T1000 (cell line): ENCODE data around the gene ARPC3.
"Not testable (repeated sequence)": the region's sequence is repeated elsewhere in the genome, so short reads cannot be mapped to it uniquely, and the experiment has no call there.

ENCODE experiments used
- DNase-seq: peaks from one replicate; lab custom pipeline; 2025; ENCODE audit warnings: mixed read lengths; lab: John Stamatoyannopoulos, UW

Gene ARPC3

GRCh38 chr12:110449799-110450497 lies at the start of gene ARPC3:
Gene ARPC3, minus strand, starts transcription at chr12:110450337. Its CDS starts 77 bp downstream, at chr12:110450260.
- DNase-seq: peak; percentile 71

GRCh38 chr12:110498984-110499706 lies 49.0 kb upstream of the ARPC3 start:
- DNase-seq: no peak

DNA sequence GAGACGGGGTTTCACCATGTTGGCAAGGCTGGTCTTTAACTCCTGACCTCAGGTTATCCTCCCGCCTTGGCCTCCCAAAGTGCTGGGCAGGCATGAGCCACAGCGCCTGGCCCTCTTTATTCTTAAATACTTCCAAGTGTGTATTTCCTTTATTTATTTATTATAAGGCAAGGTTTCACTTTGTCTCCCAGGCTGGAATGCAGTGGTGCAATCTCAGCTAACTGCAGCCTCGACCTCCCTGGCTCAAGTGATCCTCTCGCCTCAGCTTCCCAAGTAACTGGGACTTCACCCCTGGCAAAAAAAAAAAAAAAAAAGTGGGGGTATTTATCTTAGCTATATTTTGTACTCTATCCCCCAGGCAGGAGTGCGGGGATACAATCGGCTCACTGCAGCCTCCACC lies 25.3 kb upstream of the ARPC3 start:
- DNase-seq: no peak

DNA sequence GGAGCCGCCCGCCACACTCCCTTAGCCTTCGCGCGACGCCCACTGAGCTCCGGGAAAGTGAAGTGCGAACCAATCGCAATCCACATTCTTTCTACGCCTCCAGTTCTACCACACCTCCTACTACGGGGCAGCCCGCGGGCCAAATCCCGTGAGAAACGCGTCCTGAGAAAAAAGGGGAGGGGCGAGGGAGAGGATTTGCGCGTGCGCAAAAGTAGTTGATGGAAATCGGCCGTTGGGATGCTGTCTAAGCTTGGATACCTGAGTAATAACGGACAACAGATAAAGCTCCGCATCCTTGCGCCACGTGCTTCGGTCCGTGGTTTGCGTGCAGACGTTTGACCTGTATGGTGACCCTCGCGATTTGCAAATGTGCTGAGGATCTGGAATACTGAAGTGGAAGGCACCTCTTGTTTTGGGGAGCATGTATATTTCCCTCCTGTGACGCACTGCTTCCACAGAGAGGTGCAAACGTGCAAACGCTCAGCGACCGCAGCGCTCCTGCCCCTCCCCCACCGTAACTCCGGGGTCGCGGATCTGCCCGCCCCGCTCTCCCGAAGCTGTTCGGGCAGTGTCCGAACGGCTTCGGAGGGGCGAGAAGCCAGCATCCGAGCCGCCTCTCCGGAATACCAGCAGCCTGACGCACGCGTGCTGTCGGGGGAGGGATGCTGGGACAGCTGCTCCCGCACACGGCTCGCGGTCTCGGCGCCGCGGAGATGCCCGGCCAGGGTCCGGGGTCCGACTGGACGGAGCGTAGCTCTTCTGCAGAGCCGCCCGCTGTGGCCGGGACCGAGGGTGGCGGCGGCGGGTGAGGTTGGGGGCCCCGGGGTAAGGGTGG lies 18.3 kb upstream of the ARPC3 start, which contains the start of the genes FAM216A and GPN3:
FAM216A (plus strand) TSS at position 632 of the 835 bp plus-strand sequence; CDS start at position 663, 31 bp downstream.
GPN3 (minus strand) TSS at position 44 of the 835 bp plus-strand sequence. CDS start 54 bp downstream, outside the sequence.
- peak; percentile 95 for DNase-seq

- DNase-seq: no peak
These were observed 17.7 kb upstream of the ARPC3 start for GRCh38 chr12:110467847-110468213.

DNA sequence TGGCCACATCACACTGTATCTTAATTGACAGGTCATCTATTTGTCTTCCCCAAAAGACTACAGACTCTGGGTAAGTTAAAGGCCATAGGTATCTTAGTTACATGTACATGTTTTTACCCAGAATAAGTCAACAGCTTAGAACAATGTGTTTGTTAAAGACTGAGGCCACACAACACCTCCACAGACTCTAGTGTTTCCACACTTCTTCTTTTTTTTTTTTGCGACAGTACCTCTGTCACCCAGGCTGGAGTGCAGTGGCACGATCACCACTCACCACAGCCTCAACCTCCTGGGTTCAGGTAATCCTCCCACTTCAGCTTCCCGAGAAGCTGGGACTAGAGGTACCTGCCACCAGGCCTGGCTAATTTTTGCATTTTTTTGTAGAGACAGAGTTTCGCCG lies 16.7 kb upstream of the ARPC3 start:
- no peak for DNase-seq

- DNase-seq: not testable (repeated sequence)
These were observed 15.6 kb upstream of the ARPC3 start for GRCh38 chr12:110465765-110466164.

DNA sequence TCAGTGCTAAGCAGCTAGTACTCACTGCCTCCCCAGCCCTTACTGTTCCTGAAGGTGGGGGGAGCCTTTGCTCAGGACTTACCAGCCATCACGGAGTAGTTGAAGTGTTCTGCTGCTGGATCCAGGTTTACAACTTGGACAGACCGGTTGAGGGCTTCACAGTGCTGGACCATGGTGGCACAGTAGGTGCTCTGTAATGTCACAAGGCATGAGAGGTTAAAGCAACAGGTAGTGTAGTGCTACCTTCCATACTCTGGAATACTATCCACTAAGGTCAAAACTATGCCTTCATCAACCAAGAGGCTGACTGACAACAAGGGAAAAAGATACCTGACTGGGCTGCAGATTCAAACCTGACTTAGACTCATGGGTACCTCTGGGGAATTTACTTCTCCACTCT lies 14.9 kb upstream of the ARPC3 start:
- no peak for DNase-seq

DNA sequence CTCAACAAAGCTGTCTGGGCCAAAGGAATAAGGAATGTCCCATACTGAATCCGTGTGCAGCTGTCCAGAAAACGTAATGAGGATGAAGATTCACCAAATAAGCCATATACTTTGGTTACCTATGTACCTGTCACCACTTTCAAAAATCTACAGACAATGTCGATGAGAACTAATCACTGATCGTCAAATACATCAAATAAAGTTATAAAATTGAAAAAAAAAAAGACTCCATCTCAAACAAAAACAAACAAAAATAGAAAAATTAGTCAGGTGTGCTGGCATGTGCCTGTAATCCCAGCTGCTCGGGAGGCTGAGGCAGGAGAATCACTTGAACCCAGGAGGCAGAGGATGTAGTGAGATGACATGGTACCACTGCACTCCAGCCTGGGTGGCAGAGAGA lies 11.1 kb upstream of the ARPC3 start:
- DNase-seq: not testable (repeated sequence)

GRCh38 chr12:110458756-110459155 lies 8.6 kb upstream of the ARPC3 start:
- DNase-seq: no peak

- no peak for DNase-seq
These were observed 3.6 kb upstream of the ARPC3 start for GRCh38 chr12:110453569-110454296.

DNA sequence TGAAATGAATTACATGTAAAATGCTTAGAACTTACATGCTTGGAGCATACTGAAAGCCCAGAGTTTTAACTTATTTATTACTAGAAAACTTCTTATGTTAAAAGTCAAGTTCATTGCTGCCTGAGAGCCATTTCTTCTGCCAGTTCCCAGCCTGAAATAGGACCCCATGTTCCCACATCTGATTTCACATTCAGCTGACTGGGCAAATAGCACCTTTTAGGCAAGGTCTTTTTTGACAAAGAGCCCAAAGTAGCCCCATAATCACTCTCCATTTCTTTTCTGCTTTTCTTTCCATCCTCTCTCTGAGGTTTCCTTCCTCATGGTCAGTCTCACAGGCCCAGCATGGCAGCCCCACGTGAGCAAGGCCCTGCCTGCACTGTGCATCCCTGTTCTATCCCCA lies 1.1 kb upstream of the ARPC3 start:
- DNase-seq: no peak

DNA sequence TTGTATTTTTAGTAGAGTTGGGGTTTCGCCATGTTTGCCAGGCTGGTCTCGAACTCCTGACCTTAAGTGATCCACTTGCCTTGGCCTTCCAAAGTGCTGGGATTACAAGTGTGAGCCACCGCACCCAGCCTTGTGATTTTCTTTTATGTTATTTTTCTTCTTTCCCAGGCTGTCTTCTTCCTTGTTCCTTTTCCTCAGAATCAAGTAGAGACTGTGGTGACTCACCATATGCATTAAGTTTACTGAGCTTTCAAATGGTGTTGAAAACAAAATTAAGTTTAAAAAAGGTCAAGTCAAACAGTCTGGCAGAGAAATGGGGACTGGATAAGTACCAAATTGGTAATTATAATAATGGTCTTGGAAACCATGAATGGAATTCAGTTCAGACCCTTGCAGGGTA lies 5.7 kb downstream of the ARPC3 start:
- DNase-seq: no peak

DNA sequence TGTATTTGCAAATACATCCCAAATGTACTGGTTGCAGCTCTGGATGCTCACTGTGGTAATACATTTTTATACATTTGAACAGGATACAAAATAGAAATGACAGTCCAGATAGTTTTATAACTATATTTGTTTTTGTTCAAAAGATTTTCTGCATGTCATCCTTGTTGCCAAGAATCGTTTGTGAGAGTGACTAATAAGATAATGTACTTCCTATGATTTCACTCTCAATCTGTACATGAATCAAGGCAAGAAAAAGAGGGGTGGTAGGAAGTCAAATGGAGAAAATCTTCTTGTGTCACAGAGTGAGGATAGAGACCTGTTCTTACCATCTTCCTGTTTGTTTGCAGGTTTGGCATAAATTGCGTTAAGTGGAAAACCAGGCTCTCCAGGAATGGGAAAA lies 13.9 kb downstream of the ARPC3 start:
- no peak for DNase-seq

DNA sequence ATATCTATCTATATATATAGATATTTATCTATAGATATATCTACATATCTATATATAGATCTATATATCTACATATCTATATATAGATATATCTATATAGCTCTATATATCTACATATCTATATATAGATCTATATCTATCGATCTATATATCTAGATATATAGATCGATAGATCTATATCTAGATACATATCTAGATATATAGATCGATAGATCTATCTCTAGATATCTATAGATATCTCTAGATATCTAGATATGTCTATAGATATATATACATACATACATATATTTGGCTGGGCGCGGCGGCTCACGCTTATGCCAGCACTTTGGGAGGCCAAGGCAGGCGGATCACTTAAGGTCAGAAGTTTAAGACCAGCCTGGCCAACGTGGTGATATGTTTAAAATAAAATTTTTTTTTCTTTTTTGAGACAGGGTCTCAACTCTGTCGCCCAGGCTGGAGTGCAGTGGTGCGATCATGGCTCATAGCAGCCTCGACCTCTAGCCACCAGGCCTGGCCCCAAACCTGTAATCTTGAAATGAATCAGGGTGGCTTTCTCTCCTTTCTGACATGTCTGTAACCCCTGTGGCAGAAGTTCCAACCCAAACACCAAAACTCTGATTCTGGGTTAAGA lies 18.1 kb downstream of the ARPC3 start:
- no peak for DNase-seq

DNA sequence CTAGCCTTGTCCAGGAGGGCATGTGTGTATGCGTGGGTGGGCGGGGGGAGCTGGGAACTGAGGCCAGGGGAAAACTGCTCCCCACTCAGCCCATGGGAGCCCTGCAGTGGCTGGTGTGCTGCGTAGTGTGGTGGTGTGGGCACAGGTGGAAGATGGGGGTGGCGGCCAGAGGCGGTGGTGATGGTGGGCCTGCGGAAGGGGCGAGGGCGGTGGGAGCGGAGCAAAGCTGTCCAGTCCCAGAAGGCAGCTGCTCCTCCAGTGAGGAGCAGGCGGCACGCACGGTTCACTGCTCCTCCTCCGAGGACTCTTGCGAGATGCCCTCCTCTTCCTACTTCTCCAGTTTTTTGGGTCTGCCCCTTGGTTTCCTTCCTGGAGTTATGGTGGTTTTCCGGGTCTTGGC lies 20.5 kb downstream of the ARPC3 start:
- not testable (repeated sequence) for DNase-seq

- no peak for DNase-seq
These were observed 23.7 kb downstream of the ARPC3 start for GRCh38 chr12:110426406-110426805.

DNA sequence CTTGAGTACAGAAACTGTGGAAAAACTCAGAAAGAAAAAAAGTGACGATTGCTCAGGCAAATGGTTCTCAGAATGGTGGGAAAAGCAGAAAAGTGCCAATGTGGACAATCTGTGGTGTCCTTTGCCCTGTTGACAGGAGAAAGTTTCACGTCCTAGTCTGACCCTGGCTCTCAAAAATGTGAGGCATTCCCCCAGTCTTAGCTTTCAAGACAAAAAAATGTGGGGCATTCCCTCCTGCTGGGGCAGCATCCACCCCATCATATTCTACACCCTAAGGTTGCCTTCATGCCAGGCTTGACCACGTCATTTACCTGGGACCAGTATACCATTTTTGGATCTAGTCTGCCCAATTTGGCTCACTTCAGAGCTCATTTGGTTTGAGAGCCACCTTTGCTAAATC lies 25.9 kb downstream of the ARPC3 start:
- DNase-seq: no peak

DNA sequence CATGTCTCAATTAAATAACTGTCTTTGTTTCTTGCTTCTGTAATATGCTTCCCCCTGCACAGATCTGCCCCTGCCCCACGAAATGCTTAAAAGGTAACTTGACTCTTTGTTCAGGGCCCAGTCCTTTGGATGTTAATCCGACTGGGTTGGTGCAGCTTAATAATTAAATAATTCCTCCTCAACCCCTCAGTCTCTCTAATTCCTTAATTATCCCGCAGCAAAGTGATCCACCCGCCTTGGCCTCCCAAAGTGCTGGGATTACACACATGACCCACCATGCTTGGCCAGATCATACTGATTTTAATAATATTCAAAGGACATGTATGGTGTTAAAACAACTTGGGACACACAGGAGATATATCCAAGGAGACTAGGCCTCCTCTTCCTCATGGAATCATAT lies 28.4 kb downstream of the ARPC3 start:
- DNase-seq: no peak

GRCh38 chr12:110421159-110421661 lies 28.9 kb downstream of the ARPC3 start:
- DNase-seq: no peak

DNA sequence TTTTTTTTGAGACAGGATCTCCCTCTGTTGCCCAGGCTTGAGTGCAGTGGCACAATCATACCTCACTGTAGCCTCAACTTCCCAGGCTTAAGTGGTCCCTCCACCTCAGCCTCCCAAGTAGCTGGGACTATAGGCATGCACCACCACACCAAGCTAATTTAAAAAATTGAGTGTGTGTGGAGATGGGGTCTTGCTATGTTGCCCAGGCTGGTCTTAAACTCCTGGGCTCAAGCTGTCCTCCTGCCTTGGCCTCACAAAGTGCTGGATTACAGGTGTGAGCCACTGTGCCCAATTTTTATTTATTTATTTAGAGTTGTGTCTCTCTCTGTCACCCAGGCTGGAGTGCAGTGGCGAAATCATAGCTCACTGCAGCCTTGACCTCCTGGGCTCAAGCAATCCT lies 29.5 kb downstream of the ARPC3 start:
- DNase-seq: not testable (repeated sequence)
